Uterus (tissue), 4 donors: ENCODE results near the gene ZSCAN5B. TPM values are rescaled to one million over a fixed set of nuclear protein-coding genes. Genes with fewer than 3 reads are reported as not detected.

Source experiments
- DNase-seq, 2 donors: peaks; one replicate each; pipeline ENCODE4 v3.0.0-alpha.2; 2019 to 2020
- H3K27ac ChIP-seq, 2 donors: fragments of 200-600 bp; sonication (generic); 1 replicate in 1 of 2; 2 replicates in 1 of 2; pipeline ENCODE4 v1.5.1; 2016 to 2018
- H3K27me3 ChIP-seq, 2 donors: fragments of 200-600 bp; sonication (generic); one replicate each; pipeline ENCODE4 v1.5.1; 2018 to 2019; ENCODE audit warnings: control low read depth in 1 of 2
- H3K36me3 ChIP-seq, 2 donors: fragments of 200-600 bp; sonication (generic); one replicate each; pipeline ENCODE4 v1.5.1; 2019; ENCODE audit warnings: control low read depth in 1 of 2
- H3K4me1 ChIP-seq, 2 donors: fragments of 200-600 bp; sonication (generic); one replicate each; pipeline ENCODE4 v1.5.1; 2018 to 2019; ENCODE audit warnings: control low read depth in 1 of 2
- H3K4me3 ChIP-seq, 2 donors: fragments of 200-600 bp; sonication (generic); 1 replicate in 1 of 2; 2 replicates in 1 of 2; pipeline ENCODE4 v1.5.1; 2018 to 2019; ENCODE audit warnings: mild to moderate bottlenecking in 1 of 2
- H3K9me3 ChIP-seq, 2 donors: fragments of 200-600 bp; sonication (generic); one replicate each; pipeline ENCODE4 v1.5.1; 2019; ENCODE audit warnings: control low read depth in 1 of 2
- CTCF ChIP-seq, 4 experiments: fragments of 200-600 bp in 2 of 4; fragments of 450-650 bp in 2 of 4; sonication (generic) in 2 of 4; IDR thresholded peaks; one replicate each; pipeline ENCODE4 v1.5.1; 2016 to 2019; ENCODE audit warnings: antibody characterized with exemption in 4 of 4, mild to moderate bottlenecking in 2 of 4, moderate library complexity in 1 of 4
- POLR2A ChIP-seq, 2 donors: fragments of 450-650 bp; IDR thresholded peaks; one replicate each; pipeline ENCODE4 v1.6.1; 2016; ENCODE audit warnings: antibody characterized with exemption in 2 of 2, mild to moderate bottlenecking in 1 of 2, moderate library complexity in 1 of 2
- intact Hi-C: fragments of 100-400 bp; cut with DNase I; formaldehyde crosslinking; loops from one replicate; pipeline ENCODE4 v1.15.1; 2023; ENCODE audit warnings: low total_unique reads
- total RNA-seq, 4 donors: library from RNA; depleted of rRNA in 3 of 4; stranded (reverse); fragments of >200 nt in 3 of 4; gene quantifications; one replicate each; pipeline versions ENCODE4 v1.1.0 to v1.2.4, GENCODE V29; 2014 to 2023
- donor health status: DM: yes; HTN: yes; CAD: no.

The ZSCAN5B gene
- total RNA-seq, 4 donors from 2014 or later = not detected

DNA sequence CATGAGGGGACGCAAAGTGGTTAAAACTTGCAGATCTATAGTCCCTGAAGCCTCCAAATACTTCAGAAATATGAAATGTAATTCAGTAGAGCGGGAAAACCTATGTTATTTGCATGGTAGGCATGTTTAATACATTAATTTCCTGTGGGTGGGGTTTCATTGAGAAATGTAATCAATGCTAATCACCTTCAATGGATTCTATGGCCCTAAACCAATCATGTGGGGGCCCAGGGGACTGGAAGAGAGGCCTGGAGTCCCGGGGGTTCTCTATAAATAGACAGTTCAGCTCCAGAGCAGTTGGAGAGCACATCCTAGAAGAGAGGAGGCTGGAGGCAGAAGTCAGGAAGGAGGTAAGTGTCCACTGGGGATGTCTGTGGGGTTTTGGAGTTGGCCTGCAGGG, 4.4 kb upstream of the ZSCAN5B start, which contains the start of gene ZSCAN5C:
ZSCAN5C (plus strand) TSS at position 301 of the 400 bp plus-strand sequence. CDS start 3,641 bp downstream, outside the sequence.
- intact Hi-C loops = no loop called here
- no peaks in the 10 kb centered on the region for H3K9me3 ChIP-seq

DNA sequence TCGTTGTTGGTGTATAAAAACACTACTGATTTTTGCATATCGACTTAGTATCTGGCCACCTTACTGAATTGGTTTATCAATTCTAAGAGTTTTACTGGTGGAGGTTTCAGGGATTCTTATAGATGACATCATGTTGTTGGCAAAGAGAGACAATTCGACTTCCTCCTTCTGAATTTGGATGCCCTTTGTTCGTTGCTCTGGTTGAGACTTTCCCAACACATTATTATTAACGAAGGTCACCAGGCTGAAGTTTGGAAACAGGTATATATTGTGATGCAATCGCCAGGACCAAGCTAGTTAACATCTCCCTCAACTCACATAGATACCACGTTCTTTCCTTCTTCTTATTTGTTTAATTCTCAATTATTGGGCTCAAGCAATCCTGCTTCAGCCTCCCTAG, 2.1 kb upstream of the ZSCAN5B start:
- Histone ChIP-seq H3K4me1 (no peaks in the 10 kb centered on the region), H3K36me3 (no peaks in the 10 kb centered on the region), H3K4me3 (no peak overlapping the region), H3K27me3 (no peaks in the 10 kb centered on the region), H3K9me3 (no peaks in the 10 kb centered on the region), H3K27ac (no peak overlapping the region)
- no peak for DNase-seq
- TF ChIP-seq POLR2A (IDR thresholded peaks at IDR 0.05) (no peak), CTCF (IDR thresholded peaks at IDR 0.05) (no peak)
- intact Hi-C loops = no loop called here

More for the DNA sequence above, 4.4 kb upstream of the ZSCAN5B start, which contains the start of gene ZSCAN5C:
- no peaks in the 10 kb centered on the region for H3K36me3 ChIP-seq
- TF ChIP-seq CTCF (IDR thresholded peaks at IDR 0.05) = no peak
- no peaks in the 10 kb centered on the region for H3K4me1 ChIP-seq
- no peaks in the 10 kb centered on the region for H3K27me3 ChIP-seq
- no peak within 1 kb of the TSS for H3K27ac ChIP-seq
- no peak within 1 kb of the TSS for H3K4me3 ChIP-seq
- DNase-seq = no peak

DNA sequence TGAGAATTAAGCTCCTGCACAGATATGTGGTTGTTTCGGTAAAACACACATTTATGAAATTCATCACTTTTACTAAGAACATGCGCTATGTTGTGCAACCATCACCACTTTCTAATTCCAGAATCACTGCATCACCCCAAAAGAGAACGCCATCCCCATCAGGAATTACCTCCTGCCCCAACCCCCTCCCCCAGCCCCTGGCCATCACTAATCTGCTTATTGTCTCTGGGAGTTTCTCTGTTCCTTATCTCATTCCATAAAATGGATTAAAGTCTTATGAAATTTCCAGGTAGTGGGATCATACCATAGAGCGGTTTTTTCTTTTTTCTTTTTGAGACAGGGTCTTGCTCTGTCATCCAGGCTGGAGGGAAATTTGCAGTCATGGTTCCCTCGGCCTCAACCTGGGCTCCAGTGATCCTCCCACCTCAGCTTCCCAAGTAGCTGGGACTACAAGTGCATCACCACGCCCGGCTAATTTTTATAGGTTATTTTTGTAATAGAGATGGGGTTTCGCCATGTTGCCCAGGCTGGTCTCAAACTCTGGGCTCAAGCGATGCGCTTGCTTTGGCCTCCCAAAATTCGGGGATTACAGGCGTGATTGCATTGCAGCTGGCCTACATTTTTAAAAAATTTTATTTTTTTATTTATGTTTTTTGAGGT, 3.5 kb downstream of the ZSCAN5B start:
- H3K4me3 ChIP-seq = no peak overlapping the region
- no peaks in the 10 kb centered on the region for H3K4me1 ChIP-seq
- no peaks in the 10 kb centered on the region for H3K9me3 ChIP-seq
- H3K27ac ChIP-seq = no peak overlapping the region
- no peaks in the 10 kb centered on the region for H3K27me3 ChIP-seq
- DNase-seq = no peak
- TF ChIP-seq POLR2A (IDR thresholded peaks at IDR 0.05) = no peak
- TF ChIP-seq CTCF (IDR thresholded peaks at IDR 0.05) = no peak
- intact Hi-C loops = no loop called here
- H3K36me3 ChIP-seq = no peaks in the 10 kb centered on the region

DNA sequence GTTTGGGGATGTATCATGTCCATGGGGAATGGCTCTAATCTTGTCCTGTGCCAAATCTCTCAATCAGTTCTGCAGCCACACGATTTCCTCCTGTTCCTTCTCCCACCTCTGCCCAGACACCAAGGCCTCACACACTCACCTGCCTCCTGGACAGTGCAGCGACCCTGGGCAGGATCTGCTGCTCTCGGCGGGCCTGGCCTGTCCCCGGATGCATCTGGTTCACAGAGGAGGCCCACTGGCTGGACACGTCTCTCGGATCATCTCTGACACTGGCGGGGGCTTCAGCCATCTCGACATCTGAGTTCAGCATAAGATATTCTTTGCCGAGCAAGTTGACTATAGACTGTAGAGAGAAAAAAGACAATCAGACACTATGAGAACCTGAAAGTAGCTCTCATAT, 5.9 kb downstream of the ZSCAN5B start:
- intact Hi-C loops = no loop called here
- H3K9me3 ChIP-seq = no peaks in the 10 kb centered on the region
- no peak overlapping the region for H3K27ac ChIP-seq
- DNase-seq = no peak
- H3K36me3 ChIP-seq = no peaks in the 10 kb centered on the region
- no peaks in the 10 kb centered on the region for H3K27me3 ChIP-seq
- TF ChIP-seq CTCF (IDR thresholded peaks at IDR 0.05) = no peak
- no peaks in the 10 kb centered on the region for H3K4me1 ChIP-seq
- no peak overlapping the region for H3K4me3 ChIP-seq

- H3K9me3 ChIP-seq = no peaks in the 10 kb centered on the region
- H3K4me3 ChIP-seq = no peak overlapping the region
- intact Hi-C loops = no loop called here
- no peak for DNase-seq
- TF ChIP-seq POLR2A (IDR thresholded peaks at IDR 0.05) (no peak), CTCF (IDR thresholded peaks at IDR 0.05) (no peak)
- H3K36me3 ChIP-seq = no peaks in the 10 kb centered on the region
- no peaks in the 10 kb centered on the region for H3K4me1 ChIP-seq
- no peak overlapping the region for H3K27ac ChIP-seq
- H3K27me3 ChIP-seq = no peaks in the 10 kb centered on the region
These were observed 6.5 kb downstream of the ZSCAN5B start for GRCh38 chr19:56191115-56191514.
